GM18511 (cell line): ENCODE results near the gene ANKS1B.
"Not testable (repeated sequence)": the region's sequence is repeated elsewhere in the genome, so short reads cannot be mapped to it uniquely, and the experiment has no call there.

Experiments
- ATAC-seq: cut with Tn5 transposase; IDR thresholded peaks from one replicate; pipeline ENCODE4 v1.9.1; 2021; ENCODE audit warnings: mild to moderate bottlenecking, moderate library complexity; ENCODE audit not compliant: unreplicated experiment

The ANKS1B gene

DNA sequence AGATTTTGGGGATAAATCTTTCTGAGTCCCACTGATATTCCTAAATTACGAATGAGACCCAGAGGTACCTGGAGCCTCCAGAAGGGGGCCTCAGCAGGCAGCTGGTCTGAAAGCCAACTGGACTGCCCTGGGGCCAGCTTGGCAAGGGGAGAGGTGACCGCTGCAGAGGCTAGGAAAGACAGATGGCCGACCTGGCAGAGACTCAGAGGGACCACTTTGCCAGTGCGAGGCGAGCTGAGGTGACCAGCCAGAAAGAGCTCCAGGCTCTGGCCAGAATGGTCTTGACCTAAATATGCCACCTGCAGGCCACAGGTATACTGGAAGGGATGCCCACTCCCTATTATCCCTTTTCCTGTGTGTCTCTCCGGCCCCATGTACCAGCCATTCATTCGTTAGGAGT lies 594.0 kb downstream of the ANKS1B start:
- no peak for ATAC-seq

DNA sequence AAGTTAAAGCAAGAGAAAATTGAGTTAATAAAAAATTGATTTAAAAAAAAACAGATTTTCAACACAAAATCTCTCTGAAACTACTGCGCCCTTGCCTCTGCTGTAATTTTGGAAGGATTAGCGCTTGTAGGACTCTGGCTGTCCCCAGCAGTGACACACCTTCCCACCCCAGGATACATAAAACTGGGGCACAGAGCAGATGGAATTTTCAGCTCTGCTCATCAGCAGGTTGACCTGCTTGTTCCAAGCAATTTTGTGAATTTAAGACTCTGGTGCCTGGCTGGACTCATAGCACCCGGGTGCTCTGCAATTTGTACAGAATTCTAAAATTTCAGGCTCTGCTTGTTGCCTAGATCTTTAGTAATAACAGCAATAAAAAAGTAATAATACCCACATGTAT lies 595.0 kb downstream of the ANKS1B start:
- no peak for ATAC-seq

DNA sequence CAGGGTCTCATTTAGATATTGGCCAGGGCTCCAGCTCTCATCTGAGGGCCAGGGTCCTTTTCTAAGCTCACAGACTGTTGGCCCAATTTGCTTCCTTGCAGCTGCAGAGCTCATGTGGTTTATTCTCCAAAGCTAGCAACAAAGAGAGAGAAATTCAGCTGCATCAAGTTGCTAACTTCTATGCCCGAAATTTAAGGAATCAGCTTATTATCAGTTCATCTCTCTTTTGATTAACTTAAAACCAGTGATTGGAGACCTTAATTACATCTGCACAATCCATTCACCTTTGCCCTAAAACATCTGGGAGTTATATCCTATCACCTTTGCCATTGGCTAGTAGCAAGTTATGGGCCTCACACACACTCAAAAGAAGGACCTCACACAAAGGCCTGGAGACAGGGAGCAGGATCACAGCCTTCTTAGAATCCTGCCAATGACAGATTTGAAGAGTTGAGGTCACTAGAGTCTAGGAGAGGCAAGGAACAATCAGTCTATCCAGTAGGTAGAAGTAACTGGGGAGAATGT lies 596.0 kb downstream of the ANKS1B start:
- no peak for ATAC-seq

DNA sequence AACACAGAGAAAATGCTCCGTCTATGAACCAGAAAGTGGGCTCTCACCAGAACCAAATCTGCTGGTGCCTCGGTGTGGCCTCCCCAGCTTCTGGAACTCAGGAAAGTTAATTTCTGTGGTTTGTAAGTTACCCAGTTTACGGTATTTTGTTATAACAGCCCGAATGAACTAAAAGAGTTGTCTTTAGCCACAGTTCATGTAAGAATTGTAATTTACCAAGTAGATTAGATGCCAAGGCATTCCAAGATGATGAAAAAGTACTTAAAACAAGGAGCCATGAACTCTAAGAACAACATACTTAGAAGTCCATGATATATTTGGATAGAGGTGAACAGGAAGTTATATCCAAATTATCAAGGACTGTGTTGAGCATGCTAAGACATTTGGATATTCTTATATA lies 597.1 kb downstream of the ANKS1B start:
- ATAC-seq: no peak

DNA sequence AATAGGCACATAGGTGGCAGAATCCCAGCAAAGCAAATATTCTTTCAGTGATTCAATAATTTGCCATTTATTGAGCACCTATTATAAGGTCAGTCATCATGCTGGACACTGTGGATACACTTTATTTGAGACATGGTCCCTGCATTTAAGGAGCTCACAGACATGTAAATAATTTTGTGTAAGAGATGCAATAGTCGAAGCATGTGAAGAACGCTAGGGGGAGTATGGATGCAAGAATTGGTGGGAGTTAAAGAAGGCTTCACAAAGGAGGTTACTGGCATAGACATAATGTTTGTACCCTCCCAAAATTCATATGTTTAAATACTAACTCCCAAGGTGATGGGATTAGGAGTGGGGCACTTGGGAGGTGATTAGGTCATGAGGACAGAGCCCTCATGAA lies 597.8 kb downstream of the ANKS1B start:
- no peak for ATAC-seq

DNA sequence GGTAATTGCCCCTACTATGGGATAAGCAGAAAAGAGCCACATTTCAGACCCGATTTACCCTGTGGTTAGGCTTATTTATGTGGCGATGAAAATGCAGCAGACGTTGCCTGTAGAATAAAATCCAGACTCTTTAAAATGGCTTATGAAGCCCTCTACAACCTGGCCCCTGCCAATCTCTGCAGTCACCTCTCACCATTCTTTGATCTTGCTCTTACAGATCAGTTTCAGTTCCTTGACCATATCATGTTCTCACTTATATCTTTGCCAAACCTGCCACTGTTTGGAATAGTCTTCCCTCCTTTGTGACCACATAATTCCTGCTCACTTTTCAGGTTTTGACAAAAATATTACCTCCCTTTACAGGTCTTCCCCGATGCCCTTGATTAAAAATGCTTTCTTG lies 601.5 kb downstream of the ANKS1B start:
- no peak for ATAC-seq

DNA sequence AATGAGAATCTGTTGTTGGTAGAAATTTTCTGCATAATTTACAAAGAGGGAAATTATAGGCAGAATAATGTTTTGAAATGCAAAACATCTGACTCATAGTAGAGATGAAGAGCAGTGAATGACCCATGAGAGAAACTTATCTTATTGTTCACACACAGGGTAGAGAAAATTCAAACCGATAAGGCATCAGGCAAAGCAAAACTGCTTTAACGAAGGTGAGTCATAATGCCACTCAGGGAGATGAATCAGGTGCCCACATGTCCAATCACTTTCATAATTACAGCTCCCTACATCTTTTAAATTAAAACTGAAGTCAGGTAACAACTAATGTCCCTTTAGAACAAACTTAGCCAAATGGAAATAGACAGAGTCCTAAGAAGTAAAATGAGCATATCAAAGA lies 602.7 kb downstream of the ANKS1B start:
- ATAC-seq: peak; percentile 93

DNA sequence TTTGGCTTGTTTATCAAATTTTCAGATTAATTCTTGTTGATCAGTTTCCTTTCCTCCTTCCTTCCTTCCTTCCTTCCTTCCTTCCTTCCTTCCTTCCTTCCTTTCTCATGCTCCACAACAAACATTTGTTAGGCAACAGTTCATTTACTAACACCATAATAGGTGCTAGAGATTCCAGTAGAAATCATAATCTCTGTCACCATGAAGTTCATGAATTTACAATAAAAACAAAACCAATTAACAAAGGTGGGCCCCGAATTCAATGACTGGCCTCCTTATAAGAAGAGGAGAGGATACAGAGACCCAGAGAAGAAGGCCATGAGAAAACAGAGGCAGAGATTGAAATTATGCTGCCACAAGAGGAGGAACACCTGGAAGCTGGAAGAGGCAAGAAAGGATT lies 604.0 kb downstream of the ANKS1B start:
- ATAC-seq: no peak

DNA sequence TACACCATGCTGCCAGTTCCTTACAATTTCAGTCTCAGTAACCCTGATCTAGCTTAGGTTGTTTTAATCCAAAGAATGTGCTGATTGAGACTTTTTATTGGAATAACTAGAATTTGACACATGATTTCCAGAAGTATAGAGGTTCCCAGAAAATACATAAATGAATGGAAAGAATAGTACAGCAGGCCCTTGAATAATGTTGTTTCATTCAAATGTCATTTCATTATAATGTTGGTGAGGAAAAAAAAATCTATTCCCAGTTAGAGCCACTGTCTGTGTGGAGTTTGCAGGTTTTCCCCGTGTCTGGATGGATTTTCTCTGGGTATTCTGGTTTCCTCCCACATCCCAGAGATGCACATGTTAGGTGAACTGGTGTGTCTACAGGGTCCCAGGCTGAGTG lies 610.7 kb downstream of the ANKS1B start:
- no peak for ATAC-seq

DNA sequence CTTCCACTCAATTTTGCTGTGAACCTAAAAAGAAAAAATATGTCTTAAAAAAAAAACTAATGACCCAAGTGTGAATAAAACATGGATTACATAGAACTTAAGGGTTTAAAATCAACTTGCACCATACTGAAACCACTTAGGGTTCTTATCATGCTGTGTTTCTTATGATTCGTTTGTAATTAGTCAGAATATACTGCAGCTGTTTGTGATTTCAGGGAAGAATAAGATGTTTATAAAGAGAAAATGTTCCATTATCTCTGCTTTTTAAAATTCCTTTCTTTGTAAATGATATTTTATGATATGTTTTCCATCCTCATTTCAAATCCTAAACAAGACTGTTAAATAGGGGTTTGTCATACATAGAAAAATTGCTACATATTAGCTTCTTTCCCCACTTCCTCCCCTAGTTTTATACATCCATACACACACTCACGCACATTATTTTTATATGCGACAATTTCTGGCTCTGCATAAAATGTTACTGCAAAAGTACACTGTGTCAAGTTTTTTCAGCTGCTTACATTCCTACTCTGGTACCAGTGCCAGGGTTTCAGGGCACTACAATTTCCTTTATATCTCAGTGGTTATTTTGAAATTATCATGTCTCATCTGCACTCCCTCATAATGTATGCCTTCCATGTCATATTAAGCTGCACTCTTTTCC lies 612.3 kb downstream of the ANKS1B start:
- ATAC-seq: no peak

DNA sequence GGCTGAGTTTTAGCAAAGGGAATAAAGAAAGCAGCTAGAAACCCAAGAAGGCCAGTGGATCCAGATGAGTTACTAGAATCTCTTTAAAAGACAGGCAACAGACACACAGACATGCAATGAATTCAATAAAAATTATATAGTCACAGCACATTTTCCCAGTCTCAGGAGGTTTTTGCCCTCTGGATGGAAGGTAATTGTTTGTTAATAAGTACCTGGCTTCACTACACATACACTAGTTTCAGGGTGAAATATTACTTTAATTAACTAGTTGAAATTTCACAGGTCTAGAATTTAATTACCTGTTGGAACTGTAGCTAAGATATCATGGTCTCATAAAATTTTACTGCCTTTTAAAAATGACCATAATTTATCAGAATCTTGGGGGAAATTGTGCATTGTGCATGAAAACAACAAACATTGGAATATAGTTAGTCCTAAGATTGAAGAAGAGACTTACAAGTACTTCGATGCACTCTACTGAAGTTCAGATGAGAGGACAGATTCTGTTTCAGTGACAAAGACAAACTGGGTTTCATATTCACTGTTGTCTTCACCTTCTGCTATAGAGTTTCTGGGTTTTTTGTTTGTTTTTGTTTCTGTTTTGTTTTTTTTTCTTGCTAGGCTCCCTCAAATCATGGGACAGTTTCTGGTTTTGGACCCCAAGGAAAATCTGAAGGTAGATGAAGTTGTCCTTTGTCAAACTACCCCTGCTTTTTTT lies 614.2 kb downstream of the ANKS1B start:
- ATAC-seq: no peak

DNA sequence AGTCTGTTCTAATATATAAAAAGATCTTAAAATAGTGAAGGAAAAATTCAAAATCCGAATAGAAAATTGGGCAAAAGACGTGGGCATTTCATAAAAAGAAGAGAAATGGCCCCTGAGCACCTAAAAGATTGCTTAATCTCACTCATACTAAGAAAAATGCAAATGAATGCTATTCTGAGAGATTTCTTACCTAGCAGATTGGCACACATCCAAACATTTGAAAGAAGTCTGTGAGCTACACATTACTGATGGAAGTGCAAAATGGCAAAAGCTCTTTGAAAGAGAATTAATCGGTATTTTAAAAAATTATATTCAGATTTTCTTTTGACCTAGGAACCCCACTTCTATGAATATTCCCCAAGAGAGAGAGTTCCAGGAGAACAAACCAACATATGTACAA lies 617.6 kb downstream of the ANKS1B start:
- ATAC-seq: no peak

DNA sequence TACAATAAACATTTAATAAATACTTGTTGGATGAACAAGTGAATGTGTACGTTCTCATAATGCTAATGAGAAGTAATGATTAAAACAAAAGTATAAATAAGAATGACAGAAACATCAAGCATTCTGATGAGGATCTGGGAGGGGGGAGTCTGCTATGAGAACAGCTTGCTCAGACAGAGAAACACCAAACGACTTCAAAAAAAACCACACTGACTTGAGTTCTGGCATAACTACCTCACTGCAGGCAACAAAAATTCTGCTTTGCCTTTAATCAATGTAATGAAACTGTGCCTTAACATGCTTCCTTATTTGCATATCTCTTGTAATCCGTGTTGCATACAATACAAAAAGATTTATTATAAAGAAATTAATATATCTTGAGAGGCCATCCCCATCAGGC lies 632.5 kb downstream of the ANKS1B start:
- ATAC-seq: no peak

DNA sequence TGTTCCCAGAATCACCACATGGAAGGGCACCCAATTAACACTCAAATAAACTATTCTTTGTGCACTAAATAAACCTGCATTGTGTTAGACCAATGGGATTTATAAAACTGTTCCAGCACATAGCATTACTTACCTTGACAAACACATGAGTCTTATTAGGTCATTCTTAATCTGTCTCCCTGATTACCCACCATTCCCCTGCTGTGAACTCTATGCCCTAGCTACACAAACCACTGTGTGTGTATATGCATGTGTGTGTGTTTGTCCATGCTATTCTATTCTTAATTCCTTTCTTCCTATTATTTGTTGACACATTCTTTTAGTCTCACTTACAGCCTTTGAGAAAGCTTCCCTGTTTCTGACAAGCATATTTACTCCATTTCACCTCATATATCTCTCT lies 640.8 kb downstream of the ANKS1B start:
- ATAC-seq: no peak

DNA sequence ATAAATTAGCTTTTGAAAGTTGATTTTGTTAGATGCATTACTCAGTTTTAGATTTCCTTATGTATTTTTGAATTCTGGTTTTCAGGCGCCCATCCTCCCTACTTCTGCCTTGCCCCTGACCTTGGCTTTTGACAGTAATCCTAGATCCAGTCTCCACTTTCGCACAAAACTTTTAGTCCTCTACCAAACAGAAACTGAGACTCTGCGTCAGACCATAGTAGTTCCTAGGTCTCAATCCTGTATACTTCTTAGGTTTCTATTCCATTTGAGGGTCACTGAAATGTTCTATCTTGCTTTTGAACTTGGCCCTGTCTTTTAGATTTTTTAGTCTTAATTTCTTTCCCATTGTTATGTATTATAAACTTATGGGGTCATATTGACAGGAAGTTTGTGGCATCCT lies 645.1 kb downstream of the ANKS1B start:
- ATAC-seq: no peak

DNA sequence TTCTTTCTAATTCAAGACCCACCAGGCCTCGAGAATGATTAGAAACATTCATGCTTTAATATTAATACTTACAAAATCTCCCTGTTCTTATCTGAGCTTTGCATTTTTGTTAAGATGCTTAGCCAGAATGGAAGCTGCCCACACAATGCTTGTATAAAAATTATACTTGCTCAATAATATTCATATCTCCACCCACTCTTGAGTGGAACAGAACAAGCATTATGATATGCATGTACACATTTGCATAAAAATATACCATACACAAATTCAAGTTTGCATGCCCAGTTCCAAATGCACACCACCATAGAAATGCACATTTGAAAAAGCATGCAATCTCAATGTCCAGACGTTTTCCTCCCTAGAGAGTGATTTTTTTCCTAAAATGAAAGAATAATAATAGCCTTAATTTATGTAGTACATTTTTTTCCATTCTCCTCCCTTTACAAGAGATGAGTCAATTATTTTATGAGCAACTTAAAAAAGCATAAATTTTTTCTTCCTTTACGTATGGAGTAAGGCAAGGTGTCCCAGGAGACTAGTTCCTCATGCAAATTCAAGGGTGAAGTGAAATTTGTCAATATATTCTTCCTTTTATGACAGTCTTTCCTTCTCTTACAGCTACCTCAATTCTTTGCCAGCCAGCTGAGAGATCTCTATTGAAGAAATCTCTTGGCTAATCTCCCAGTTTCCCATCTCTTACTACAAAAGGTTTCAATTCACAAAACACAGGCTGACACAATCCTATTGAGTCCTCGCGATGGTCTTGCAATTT lies 650.3 kb downstream of the ANKS1B start:
- ATAC-seq: no peak

DNA sequence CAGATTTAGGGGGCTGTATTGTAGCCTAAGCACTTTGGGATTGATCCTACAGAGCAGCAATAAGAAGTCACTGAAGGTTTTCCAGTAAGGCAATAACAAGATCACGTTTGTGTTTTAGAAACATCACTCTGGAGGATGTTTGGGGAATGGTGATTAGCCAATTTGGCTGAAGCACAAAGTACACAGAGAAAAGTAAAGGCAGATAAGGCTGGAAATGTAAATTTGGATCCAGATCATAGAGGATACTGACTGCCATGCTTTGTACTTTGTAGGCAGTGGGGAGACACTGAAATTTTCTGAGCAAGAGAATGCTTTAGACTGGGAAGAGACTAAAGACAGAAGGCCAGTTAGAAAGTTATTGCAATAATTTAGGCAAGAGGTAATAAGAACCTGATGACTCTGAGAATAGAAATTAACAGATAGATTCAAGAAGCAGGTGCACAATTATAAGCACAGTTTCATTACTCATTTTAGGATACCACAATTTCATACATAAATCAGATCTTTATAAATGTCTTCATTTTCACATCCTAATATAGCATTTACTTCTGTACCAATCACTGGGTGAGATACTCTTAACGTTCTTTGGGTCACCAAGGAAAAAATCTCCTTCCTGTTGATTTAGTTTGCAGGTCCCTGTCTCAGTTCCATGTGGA lies 651.7 kb downstream of the ANKS1B start:
- ATAC-seq: no peak

DNA sequence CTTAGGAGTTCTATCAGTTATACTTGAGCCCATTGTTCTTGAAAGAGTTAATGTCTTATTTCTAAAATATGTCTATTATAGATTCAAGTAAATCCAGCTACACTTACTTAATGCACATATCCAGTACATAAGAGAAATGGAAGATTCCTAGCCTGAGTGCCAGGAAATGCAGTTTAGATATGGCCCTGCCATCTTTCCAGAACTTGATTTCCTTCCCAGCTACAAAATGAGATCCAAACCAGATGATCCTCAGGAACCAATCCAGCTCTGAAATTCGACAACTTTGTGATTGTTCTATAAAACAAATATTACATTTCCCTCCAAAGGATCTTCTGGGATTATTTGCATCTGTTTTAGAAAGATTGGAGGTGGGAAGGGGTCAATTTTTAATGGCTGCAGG lies 654.5 kb downstream of the ANKS1B start:
- no peak for ATAC-seq

DNA sequence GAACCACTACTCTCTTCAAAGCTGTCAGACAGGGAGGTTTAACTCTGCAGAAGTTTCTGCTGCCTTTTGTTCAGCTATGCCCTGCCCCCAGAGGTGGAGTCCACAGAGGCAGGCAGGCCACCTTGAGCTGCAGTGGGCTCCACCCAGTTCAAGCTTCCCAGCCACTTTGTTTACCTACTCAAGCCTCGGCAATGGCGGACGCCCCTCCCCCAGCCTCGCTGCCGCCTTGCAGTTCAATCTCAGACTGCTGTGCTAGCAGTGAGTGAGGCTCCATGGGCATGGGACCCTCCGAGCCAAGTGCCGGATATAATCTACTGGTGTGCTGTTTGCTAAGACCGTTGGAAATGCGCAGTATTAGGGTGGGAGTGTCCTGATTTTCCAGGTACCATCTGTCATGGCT lies 663.5 kb downstream of the ANKS1B start:
- not testable (repeated sequence) for ATAC-seq

DNA sequence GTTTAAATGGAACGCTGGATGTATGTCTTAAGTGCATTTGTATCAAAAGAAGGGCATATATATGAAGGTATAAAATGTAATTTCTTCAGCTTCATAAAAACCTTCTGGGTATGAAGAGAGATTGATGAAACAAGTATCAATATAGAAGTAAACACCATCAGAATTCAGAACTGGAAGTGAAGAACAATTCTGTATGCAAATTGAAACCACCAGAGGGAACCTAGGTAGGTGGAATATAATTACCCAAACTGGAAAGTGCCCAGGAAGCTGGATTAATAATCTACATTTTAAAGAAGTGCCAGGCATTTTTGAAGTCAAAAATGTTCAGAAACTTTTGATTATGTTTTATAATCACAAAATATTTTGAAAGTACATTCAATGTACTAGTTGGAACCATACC lies 673.4 kb downstream of the ANKS1B start:
- ATAC-seq: no peak

DNA sequence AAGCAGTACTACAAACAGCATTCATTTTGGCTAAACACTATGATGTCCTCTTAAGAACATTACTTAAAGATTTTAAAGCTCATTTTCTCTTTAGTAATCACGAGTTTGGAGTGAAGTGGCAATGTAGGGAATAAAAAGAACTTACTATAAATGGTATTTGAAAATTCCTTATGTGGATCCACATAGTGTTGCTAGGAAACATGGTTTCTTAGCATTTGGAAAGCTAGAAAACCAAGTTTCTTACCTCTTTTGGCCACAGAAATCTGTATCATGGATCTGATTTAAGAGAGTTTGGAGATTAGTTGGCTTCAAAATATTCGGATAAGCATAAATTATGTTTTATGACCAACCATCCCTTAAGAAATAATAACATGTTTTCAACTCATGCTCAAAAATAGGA lies 674.9 kb downstream of the ANKS1B start:
- no peak for ATAC-seq
